Nephron (organoid): ENCODE data around the gene ADGRL3.

Experiments
- H3K27ac Mint-ChIP-seq, 3 experiments: 2 replicates each; pipeline ENCODE4 v1.8.0; 2020; ENCODE audit warnings: mixed read lengths in 3 of 3, mild to moderate bottlenecking in 2 of 3, moderate library complexity in 1 of 3
- H3K27me3 Mint-ChIP-seq: 2 replicates; pipeline ENCODE4 v1.8.0; 2021; ENCODE audit warnings: low read depth, mild to moderate bottlenecking, moderate library complexity, mixed read lengths
- H3K36me3 Mint-ChIP-seq: 2 replicates; pipeline ENCODE4 v1.8.0; 2020; ENCODE audit warnings: low read depth, mixed read lengths
- H3K4me1 Mint-ChIP-seq: 2 replicates; pipeline ENCODE4 v1.8.0; 2020; ENCODE audit warnings: mixed read lengths
- H3K4me3 Mint-ChIP-seq, 3 experiments: 2 replicates each; pipeline ENCODE4 v1.8.0; 2020; ENCODE audit warnings: mild to moderate bottlenecking in 3 of 3, mixed read lengths in 3 of 3, moderate library complexity in 2 of 3
- H3K9me3 Mint-ChIP-seq: 2 replicates; pipeline ENCODE4 v1.8.0; 2020; ENCODE audit warnings: mixed read lengths
- TF ChIP-seq, protein P1 (sequence below), 3 experiments: fragments of 200-600 bp; sonication (generic); IDR thresholded peaks; one replicate each; pipeline ENCODE4 v1.5.0; 2021; ENCODE audit warnings: antibody characterized with exemption in 3 of 3; ENCODE audit not compliant: unreplicated experiment in 3 of 3

ADGRL3 gene

DNA sequence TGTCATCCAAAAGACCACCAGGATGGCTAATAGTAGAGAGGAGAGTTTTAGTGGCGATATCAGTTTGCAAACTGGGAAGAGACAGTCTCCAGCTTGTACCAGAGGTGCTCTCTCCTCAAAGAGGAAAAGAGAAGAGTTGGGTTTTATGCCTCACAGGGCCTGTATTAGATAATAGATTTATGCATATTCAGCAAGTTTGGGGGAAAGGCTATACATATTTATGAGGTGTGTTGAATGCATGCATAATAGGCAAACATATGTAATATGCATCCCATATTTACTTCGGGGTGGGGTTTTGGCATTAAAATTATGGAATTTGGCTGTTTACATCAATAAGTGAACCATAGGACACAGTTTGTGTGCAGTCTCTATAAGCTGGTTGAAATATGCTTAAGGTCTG is 22.8 kb upstream of the ADGRL3 start:
- H3K4me1 Mint-ChIP-seq, result no peaks in the 10 kb centered on the region
- H3K4me3 Mint-ChIP-seq, result no peak overlapping the region
- no peaks in the 10 kb centered on the region for H3K9me3 Mint-ChIP-seq
- no peaks in the 10 kb centered on the region for H3K27me3 Mint-ChIP-seq
- TF ChIP-seq, protein P1, sequence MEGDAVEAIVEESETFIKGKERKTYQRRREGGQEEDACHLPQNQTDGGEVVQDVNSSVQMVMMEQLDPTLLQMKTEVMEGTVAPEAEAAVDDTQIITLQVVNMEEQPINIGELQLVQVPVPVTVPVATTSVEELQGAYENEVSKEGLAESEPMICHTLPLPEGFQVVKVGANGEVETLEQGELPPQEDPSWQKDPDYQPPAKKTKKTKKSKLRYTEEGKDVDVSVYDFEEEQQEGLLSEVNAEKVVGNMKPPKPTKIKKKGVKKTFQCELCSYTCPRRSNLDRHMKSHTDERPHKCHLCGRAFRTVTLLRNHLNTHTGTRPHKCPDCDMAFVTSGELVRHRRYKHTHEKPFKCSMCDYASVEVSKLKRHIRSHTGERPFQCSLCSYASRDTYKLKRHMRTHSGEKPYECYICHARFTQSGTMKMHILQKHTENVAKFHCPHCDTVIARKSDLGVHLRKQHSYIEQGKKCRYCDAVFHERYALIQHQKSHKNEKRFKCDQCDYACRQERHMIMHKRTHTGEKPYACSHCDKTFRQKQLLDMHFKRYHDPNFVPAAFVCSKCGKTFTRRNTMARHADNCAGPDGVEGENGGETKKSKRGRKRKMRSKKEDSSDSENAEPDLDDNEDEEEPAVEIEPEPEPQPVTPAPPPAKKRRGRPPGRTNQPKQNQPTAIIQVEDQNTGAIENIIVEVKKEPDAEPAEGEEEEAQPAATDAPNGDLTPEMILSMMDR (IDR thresholded peaks at IDR 0.05; ENCODE audit: unreplicated experiment in 3 of 3), result no peak
- no peaks in the 10 kb centered on the region for H3K36me3 Mint-ChIP-seq
- no peak overlapping the region for H3K27ac Mint-ChIP-seq

DNA sequence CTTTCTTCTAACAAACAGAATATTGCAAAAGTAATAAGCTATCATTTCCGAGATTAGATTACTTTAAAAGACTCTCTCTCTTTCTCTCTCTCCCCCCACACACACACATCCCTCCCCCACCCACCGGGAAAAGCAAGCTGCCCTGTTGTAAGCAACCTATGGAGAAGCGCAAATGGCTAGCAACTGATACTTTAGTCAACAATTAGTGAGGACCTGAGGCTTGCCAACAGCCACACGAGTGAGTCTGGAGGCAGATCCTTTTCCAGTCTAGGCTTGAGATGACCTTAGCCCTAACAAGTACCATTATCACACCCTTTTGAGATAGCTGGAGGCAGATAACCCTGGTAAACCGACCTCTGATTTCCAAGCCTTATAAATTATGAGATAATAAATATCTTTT is 19.7 kb upstream of the ADGRL3 start:
- Mint-ChIP-seq H3K27me3 (no peaks in the 10 kb centered on the region), H3K4me3 (no peak overlapping the region), H3K4me1 (no peaks in the 10 kb centered on the region), H3K9me3 (peaks cover 17% of the 10 kb centered on the region), H3K36me3 (peaks cover 5% of the 10 kb centered on the region), H3K27ac (no peak overlapping the region)
- TF ChIP-seq, protein P1 (IDR thresholded peaks at IDR 0.05; ENCODE audit: unreplicated experiment in 3 of 3), result no peak

DNA sequence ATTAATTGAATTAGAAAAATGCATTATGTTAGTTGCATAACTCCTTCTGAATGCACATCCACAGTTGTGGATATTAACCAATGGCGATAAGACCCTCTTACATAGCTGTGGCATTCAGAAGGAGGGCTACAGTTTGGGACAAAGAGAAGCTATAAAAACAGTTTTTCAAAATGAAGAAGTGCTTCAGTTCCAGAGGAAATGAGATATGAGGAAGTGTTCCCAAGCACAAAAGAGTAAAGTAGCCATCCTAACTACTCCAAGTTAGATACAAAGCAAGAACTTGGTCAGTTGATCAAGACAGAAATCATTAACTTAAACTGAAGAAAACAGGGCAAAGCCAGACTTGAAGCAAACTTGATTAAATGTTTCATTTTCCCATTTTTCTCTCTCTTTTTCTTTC is 17.2 kb upstream of the ADGRL3 start:
- Mint-ChIP-seq H3K27ac (no peak overlapping the region), H3K9me3 (peaks cover 19% of the 10 kb centered on the region), H3K4me3 (no peak overlapping the region), H3K4me1 (no peaks in the 10 kb centered on the region), H3K27me3 (no peaks in the 10 kb centered on the region), H3K36me3 (peaks cover 6% of the 10 kb centered on the region)
- TF ChIP-seq, protein P1 (IDR thresholded peaks at IDR 0.05; ENCODE audit: unreplicated experiment in 3 of 3), result no peak

DNA sequence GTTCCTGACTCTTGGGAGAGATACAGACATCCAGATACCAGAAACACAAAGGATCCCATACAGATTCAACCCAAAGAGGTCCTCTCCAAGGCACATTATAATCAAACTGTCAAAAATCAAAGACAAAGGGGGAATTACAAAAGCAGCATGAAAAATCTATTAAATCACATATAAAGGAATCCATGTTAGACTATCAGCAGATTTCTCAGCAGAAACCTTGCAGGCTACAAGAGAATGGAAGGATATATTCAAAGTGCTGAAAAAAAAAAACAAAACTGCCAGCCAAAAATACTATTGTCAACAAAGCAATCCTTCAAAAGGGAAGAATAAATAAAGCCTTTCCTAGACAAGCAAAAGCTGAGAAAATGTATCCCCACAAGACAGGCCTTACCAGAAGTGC is 14.8 kb upstream of the ADGRL3 start:
- Mint-ChIP-seq H3K27ac (no peak overlapping the region), H3K9me3 (peaks cover 19% of the 10 kb centered on the region), H3K4me3 (no peak overlapping the region), H3K4me1 (no peaks in the 10 kb centered on the region), H3K36me3 (peaks cover 6% of the 10 kb centered on the region), H3K27me3 (no peaks in the 10 kb centered on the region)
- TF ChIP-seq, protein P1 (IDR thresholded peaks at IDR 0.05; ENCODE audit: unreplicated experiment in 3 of 3), result no peak

DNA sequence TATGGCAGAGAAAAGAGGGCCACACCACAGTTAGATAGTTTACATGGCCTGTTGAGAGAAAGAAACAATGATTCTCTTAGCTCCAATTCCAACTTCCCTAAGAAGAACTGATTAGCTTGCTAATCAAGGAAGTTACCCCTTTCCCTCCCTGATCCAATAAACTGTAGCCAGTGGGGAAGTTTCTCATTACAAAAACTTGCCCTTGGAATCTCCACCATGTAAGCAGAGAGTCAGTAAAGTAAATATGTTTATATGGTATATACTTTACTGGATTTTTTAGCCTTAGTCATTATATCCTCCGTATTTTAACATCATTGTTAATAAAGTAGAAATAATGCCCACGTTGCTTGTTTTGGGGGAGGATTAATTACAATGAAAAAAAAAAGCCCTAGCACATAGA is 7.7 kb upstream of the ADGRL3 start:
- no peaks in the 10 kb centered on the region for H3K27me3 Mint-ChIP-seq
- no peaks in the 10 kb centered on the region for H3K36me3 Mint-ChIP-seq
- no peak overlapping the region for H3K27ac Mint-ChIP-seq
- no peak overlapping the region for H3K4me3 Mint-ChIP-seq
- TF ChIP-seq, protein P1 (IDR thresholded peaks at IDR 0.05; ENCODE audit: unreplicated experiment in 3 of 3), result no peak
- H3K4me1 Mint-ChIP-seq, result no peaks in the 10 kb centered on the region
- no peaks in the 10 kb centered on the region for H3K9me3 Mint-ChIP-seq

DNA sequence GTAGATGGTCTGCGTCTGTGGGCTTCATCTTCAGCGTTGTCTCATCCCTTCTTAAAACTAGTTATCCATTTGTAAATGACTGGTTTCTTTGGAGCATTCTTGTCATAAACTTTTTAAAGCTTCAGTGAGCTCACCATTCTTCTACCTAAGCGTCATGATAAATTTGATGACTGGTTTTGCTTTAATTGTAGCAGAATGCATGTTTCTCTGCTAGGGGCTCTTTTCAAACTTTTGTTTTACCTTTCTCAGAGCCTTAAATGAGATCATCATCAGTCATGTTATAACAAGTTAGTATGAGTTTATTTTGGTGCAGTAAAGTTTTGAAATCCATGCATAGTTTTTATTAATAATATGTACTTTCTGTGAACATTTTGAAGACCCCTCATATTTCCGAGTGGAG is 6.3 kb upstream of the ADGRL3 start:
- peaks cover 2% of the 10 kb centered on the region for H3K27me3 Mint-ChIP-seq
- H3K9me3 Mint-ChIP-seq, result no peaks in the 10 kb centered on the region
- no peak overlapping the region for H3K4me3 Mint-ChIP-seq
- no peaks in the 10 kb centered on the region for H3K36me3 Mint-ChIP-seq
- H3K27ac Mint-ChIP-seq, result no peak overlapping the region
- no peaks in the 10 kb centered on the region for H3K4me1 Mint-ChIP-seq
- TF ChIP-seq, protein P1 (IDR thresholded peaks at IDR 0.05; ENCODE audit: unreplicated experiment in 3 of 3), result no peak
